Hepatocyte (in vitro differentiated cells): ENCODE measurements around the gene KAT7.

Source experiments
- EZH2 ChIP-seq: fragments of 200-600 bp; sonication (generic); IDR thresholded peaks from 2 replicates; pipeline ENCODE4 v1.6.1; 2016; ENCODE audit warnings: antibody characterized with exemption, mild to moderate bottlenecking, borderline replicate concordance
- EZH2phosphoT487 ChIP-seq: fragments of 200-600 bp; sonication (generic); IDR thresholded peaks from one replicate; pipeline ENCODE4 v1.6.1; 2018; ENCODE audit warnings: antibody characterized with exemption, mild to moderate bottlenecking, low read depth, moderate library complexity; ENCODE audit not compliant: unreplicated experiment, severe bottlenecking

DNA sequence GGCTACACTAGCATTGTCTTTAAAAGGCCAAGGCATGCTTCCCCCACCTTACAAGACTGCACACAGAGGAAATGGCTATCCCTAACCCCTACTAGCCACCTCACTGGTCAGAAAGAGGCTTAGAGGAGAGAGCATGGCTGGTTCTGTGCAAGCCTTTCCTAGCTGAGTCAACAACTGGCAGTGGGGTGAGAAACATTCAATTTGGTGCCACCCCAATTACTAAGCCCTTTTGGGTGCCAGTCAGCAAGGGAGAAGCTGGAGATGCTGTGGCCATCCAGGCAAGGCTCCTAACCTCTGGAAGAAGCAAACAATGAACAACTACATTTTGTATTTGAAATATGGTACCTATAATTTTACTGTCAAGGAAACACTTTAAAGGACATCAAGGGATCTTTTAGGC is 4.7 kb upstream of the KAT7 start:
- no peak for TF ChIP-seq EZH2
- TF ChIP-seq EZH2phosphoT487, result no peak
